ENCODE measurements around the gene GCNA.
"Not testable (repeated sequence)": the region's sequence is repeated elsewhere in the genome, so short reads cannot be mapped to it uniquely, and the experiment has no call there.

The GCNA gene

DNA sequence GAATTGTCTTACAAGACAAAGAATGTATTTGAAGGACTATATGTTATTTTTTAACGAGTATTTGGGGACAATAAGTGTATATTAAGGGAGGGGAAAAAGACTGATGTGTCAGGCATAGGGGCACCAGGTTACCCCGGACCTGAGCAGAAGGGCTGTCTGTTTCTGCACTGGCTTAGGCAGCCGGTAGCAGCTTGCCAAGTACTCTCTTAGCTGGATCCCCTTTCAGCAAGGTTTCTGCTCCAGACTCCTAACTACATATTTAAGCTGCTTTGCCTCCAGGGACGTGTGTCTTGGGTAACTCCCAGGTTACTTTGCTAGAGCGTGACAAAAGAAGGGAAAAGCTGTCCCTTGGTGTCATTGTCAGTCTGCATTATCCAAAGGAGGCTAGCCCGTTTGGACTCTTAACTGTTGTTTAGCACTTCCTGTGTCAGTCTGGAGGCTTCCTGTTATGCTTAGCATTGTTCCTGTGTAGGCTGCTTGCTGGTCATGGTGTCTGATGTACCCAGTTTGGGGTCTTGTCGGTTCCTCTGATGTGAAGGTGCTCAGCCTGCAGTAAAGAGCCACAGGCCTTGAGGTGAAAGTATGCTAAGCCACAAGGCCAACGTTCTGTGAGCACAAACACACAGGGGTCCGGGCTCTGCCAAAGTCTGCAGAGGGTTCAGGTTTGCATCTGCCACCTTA, 28.4 kb downstream of the GCNA start:
- no peaks in the 10 kb centered on the region for H3K27me3 ChIP-seq (ENCODE audit: control insufficient read depth, insufficient read depth, low read length)
- H3K36me3 ChIP-seq (ENCODE audit: control insufficient read depth, insufficient read depth, low read length) = no peaks in the 10 kb centered on the region
- H3K4me1 ChIP-seq (ENCODE audit: control insufficient read depth, insufficient read depth, low read length) = no peaks in the 10 kb centered on the region
- H3K4me3 ChIP-seq (ENCODE audit: low read length) = no peak overlapping the region
- H3K9me3 ChIP-seq (ENCODE audit: control insufficient read depth, low read length) = no peaks in the 10 kb centered on the region
- H3K9ac ChIP-seq (ENCODE audit: low read length) = no peak overlapping the region

DNA sequence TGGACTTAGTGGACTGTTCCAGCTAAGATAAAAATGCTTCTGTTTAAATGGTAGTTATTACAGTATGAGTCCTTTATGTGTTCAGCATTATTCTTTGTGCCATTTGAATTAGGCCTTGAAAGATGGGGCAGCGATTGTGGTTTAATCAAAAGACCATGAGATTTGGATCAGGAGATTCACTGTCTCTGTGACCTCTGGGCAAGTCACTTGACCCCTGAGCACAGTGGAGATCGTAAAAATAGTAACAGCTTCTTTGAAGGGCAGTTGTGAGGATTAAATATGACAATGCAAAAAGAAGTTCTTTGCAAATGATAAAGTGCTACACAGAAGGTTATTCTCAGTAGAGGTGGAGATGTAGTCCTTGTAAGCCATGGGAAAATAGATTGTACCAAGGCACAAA, 29.3 kb downstream of the GCNA start:
- Histone ChIP-seq H3K9me3 (ENCODE audit: control insufficient read depth, low read length) (no peaks in the 10 kb centered on the region), H3K4me3 (ENCODE audit: low read length) (no peak overlapping the region), H3K9ac (ENCODE audit: low read length) (no peak overlapping the region), H3K27me3 (ENCODE audit: control insufficient read depth, insufficient read depth, low read length) (no peaks in the 10 kb centered on the region), H3K4me1 (ENCODE audit: control insufficient read depth, insufficient read depth, low read length) (no peaks in the 10 kb centered on the region), H3K36me3 (ENCODE audit: control insufficient read depth, insufficient read depth, low read length) (no peaks in the 10 kb centered on the region)

DNA sequence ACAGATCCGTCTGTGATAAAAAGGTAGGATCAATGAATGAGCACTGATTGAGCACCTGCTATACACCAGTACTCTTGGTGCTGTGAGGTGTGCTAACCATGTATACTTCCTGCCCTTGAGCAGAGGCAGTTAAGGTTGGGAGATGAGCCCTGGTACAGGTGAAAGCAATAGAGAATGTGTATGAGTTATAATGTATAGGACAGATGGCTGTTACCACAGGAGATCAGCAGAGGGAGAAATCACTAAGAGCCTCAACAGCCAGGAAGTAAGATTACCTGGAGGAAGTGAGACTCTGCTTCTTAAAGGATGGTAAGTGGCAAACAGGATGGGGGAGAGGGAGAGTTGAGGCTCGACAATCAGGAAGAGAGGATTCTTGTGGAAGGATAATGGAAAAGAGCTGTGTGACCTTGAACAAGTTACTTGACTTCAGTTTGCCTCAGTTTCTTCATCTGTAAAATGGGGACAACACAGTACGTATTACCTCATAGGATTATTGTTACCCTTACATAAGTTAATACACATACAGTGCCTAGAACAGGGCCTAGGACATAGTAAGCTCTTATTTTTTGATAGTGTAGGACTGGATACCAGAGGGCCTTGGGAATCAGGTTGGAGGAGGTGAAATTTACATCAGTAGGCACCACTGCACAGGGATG, 31.0 kb downstream of the GCNA start:
- no peaks in the 10 kb centered on the region for H3K9me3 ChIP-seq (ENCODE audit: control insufficient read depth, low read length)
- H3K4me3 ChIP-seq (ENCODE audit: low read length) = no peak overlapping the region
- H3K9ac ChIP-seq (ENCODE audit: low read length) = no peak overlapping the region
- H3K27me3 ChIP-seq (ENCODE audit: control insufficient read depth, insufficient read depth, low read length) = no peaks in the 10 kb centered on the region
- no peaks in the 10 kb centered on the region for H3K36me3 ChIP-seq (ENCODE audit: control insufficient read depth, insufficient read depth, low read length)
- H3K4me1 ChIP-seq (ENCODE audit: control insufficient read depth, insufficient read depth, low read length) = no peaks in the 10 kb centered on the region

DNA sequence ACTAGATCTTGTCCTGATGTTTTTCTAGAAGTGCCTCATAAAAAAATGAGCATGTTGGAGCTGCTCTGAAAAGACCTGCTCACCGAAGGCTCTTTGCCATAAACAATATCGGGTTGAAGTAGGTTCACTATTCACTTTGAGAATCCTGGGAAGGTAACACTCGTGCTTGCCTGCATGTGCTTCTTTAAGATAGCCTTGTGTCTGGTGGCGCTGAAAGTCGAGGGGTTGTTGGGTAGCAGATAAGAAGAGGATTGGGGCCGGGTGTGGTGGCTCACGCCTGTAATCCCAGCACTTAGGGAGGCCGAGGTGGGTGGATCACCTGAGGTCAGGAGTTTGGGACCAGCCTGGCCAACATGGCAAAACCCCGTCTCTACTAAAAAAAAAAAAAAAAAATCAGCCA, 33.5 kb downstream of the GCNA start:
- H3K4me3 ChIP-seq (ENCODE audit: low read length); H3K9ac ChIP-seq (ENCODE audit: low read length); H3K36me3 ChIP-seq (ENCODE audit: control insufficient read depth, insufficient read depth, low read length); H3K27me3 ChIP-seq (ENCODE audit: control insufficient read depth, insufficient read depth, low read length); H3K4me1 ChIP-seq (ENCODE audit: control insufficient read depth, insufficient read depth, low read length); H3K9me3 ChIP-seq (ENCODE audit: control insufficient read depth, low read length): not testable (repeated sequence)

DNA sequence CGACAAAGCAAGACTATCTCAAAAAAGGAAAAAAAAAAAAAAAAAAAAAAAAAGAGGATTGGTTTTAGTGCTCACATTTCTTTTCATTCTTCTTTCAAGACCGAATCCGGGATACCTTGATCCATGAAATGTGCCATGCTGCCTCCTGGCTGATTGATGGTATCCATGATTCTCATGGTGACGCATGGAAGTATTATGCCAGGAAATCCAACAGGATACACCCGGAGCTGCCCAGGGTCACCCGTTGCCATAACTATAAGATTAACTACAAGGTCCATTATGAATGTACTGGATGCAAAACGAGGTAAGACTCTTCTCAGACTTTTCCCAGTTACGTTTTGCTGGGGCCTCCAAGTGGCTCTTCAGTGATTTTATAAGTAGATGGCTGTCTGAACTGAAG, 34.0 kb downstream of the GCNA start:
- H3K36me3 ChIP-seq (ENCODE audit: control insufficient read depth, insufficient read depth, low read length) = no peaks in the 10 kb centered on the region
- no peak overlapping the region for H3K4me3 ChIP-seq (ENCODE audit: low read length)
- no peaks in the 10 kb centered on the region for H3K27me3 ChIP-seq (ENCODE audit: control insufficient read depth, insufficient read depth, low read length)
- H3K4me1 ChIP-seq (ENCODE audit: control insufficient read depth, insufficient read depth, low read length) = peaks cover 4% of the 10 kb centered on the region
- H3K9me3 ChIP-seq (ENCODE audit: control insufficient read depth, low read length) = no peaks in the 10 kb centered on the region
- H3K9ac ChIP-seq (ENCODE audit: low read length) = no peak overlapping the region

DNA sequence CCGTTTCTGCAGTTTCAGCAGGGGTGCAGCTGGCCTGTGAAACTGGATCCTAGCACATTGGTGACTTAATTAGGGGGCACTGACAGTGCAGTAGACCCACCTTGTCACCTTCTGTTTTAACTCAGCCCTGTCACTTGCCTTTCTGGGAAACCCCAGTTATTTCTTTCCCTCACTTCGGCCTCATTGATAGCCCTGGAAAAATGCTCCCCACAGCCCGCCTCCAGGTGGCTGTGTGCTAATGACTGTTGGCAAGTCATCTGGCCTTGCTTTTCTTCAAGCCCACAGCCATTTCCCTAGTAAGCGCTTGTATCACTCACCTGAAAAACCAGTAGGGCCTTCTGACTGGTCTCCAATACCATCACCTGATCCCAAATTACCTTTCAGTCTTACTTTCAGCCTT, 36.8 kb downstream of the GCNA start:
- Histone ChIP-seq H3K9ac (ENCODE audit: low read length) (no peak overlapping the region), H3K4me3 (ENCODE audit: low read length) (no peak overlapping the region), H3K27me3 (ENCODE audit: control insufficient read depth, insufficient read depth, low read length) (no peaks in the 10 kb centered on the region), H3K36me3 (ENCODE audit: control insufficient read depth, insufficient read depth, low read length) (no peaks in the 10 kb centered on the region), H3K4me1 (ENCODE audit: control insufficient read depth, insufficient read depth, low read length) (peaks cover 12% of the 10 kb centered on the region), H3K9me3 (ENCODE audit: control insufficient read depth, low read length) (no peaks in the 10 kb centered on the region)

DNA sequence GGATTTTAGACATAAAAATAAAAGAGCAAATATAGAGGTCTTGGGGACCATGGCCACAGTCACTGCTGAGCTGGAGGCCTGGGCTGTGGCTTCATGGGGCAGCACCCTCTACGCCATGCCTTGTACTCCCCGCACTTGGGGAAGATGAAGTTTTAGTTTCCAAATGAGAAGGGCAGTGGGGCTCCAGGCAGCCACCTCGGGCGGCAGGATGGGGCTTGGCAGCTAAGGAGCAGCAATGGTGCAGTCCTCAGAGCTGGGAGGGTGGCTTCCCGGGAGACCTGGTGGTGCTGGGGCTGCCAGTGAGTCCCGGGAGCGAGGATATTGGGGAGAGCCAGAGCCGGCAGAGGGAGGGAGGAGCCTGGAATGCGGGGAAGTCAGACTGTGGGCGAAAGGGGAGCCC, 37.7 kb downstream of the GCNA start:
- Histone ChIP-seq H3K4me1 (ENCODE audit: control insufficient read depth, insufficient read depth, low read length) (peaks cover 12% of the 10 kb centered on the region), H3K4me3 (ENCODE audit: low read length) (no peak overlapping the region), H3K27me3 (ENCODE audit: control insufficient read depth, insufficient read depth, low read length) (no peaks in the 10 kb centered on the region), H3K9me3 (ENCODE audit: control insufficient read depth, low read length) (no peaks in the 10 kb centered on the region), H3K36me3 (ENCODE audit: control insufficient read depth, insufficient read depth, low read length) (no peaks in the 10 kb centered on the region), H3K9ac (ENCODE audit: low read length) (no peak overlapping the region)

DNA sequence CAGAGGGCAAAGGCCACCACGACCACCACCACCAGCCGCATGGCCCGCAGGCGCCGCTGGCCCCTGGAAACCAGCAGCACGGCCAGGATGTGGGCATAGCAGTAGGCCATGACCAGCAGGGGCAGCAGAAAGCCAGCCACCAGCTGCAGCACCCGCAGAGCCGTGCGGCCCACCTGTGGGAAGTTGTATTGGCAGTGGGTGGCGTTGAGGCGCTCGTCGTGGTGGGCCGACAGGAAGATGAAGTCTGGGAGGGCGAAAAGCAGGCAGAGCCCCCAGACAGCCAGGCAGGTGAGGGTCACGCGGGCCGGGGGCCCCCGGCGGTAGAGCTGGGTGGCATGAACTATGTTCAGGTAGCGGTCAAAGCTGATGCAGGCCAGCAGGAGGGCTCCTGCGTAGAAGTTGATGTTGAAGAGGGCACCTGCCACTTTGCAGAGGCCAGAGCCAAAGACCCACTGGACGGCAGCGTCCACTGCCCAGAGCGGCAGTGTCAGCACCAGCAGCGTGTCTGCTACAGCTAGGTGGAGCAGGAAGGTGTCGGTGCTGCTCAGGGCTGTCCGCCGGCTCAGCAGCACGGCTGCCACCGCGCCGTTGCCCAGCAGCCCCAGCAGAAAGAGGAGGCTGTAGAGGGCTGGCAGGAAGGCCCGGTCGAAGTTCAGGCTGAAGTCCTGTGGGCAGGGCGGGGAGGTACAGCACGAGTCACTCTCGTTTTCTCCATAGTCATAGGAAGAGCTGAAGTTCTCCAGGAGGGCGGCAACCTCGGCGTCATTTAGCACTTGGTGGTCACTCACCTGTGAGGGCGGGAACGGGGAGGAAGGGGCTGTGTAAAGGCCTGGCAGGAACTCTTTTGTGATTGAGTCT, 38.7 kb downstream of the GCNA start:
- Histone ChIP-seq H3K36me3 (ENCODE audit: control insufficient read depth, insufficient read depth, low read length) (no peaks in the 10 kb centered on the region), H3K9ac (ENCODE audit: low read length) (no peak overlapping the region), H3K4me3 (ENCODE audit: low read length) (no peak overlapping the region), H3K27me3 (ENCODE audit: control insufficient read depth, insufficient read depth, low read length) (no peaks in the 10 kb centered on the region), H3K9me3 (ENCODE audit: control insufficient read depth, low read length) (no peaks in the 10 kb centered on the region), H3K4me1 (ENCODE audit: control insufficient read depth, insufficient read depth, low read length) (peaks cover 16% of the 10 kb centered on the region)

DNA sequence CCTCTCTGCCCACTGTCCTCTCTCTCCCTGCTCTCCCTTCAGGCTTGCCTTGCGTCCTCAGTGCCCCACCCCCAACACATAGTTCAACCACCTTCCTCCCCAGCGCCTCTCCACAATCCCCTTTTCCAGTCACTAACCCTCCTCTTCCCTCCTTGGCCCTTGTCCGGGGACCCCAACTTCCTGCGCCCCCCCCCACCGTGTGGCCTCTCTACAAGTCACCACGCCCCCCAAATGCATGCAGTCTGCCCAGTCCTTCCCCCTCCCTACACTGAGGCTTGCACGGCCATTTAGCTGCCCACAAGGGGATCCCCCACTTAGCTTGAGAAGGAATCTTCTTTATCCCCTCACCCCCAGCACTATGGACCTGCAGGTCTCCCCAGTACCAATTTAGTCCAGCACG, 39.5 kb downstream of the GCNA start:
- no peaks in the 10 kb centered on the region for H3K36me3 ChIP-seq (ENCODE audit: control insufficient read depth, insufficient read depth, low read length)
- H3K9ac ChIP-seq (ENCODE audit: low read length) = no peak overlapping the region

DNA sequence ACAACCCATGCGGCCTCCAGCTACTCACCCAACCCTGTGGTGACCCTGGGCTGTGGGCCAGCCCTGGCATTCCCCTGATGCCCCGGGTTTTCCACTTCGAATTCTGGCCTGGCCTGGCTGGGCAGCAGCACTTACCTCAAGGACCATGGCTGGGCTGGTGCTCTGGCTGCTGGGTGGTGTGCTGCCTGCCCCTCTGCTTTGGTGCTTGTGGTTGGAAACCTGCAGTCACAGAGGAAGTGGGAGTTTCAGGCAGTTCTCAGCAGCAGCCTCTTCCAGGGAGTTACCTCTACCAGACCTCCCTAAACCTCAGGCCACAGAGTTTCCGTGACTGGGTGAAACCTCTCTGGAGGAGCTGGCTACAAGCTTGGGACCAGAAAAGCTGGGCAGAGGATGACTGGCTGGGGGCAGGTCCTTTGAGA, 40.1 kb downstream of the GCNA start, which contains the start of gene CXCR3:
Gene CXCR3, minus strand, starts transcription at position 209 of the 419 bp plus-strand sequence. Its CDS starts 62 bp downstream, at position 147.
- Histone ChIP-seq H3K4me1 (ENCODE audit: control insufficient read depth, insufficient read depth, low read length) (peaks cover 30% of the 10 kb centered on the region), H3K9me3 (ENCODE audit: control insufficient read depth, low read length) (no peaks in the 10 kb centered on the region), H3K9ac (ENCODE audit: low read length) (no peak within 1 kb of the TSS), H3K36me3 (ENCODE audit: control insufficient read depth, insufficient read depth, low read length) (no peaks in the 10 kb centered on the region), H3K27me3 (ENCODE audit: control insufficient read depth, insufficient read depth, low read length) (no peaks in the 10 kb centered on the region), H3K4me3 (ENCODE audit: low read length) (no peak within 1 kb of the TSS)

More for the DNA sequence above, 39.5 kb downstream of the GCNA start:
- Histone ChIP-seq H3K9me3 (ENCODE audit: control insufficient read depth, low read length) (no peaks in the 10 kb centered on the region), H3K4me1 (ENCODE audit: control insufficient read depth, insufficient read depth, low read length) (peaks cover 24% of the 10 kb centered on the region), H3K27me3 (ENCODE audit: control insufficient read depth, insufficient read depth, low read length) (no peaks in the 10 kb centered on the region), H3K4me3 (ENCODE audit: low read length) (no peak overlapping the region)

DNA sequence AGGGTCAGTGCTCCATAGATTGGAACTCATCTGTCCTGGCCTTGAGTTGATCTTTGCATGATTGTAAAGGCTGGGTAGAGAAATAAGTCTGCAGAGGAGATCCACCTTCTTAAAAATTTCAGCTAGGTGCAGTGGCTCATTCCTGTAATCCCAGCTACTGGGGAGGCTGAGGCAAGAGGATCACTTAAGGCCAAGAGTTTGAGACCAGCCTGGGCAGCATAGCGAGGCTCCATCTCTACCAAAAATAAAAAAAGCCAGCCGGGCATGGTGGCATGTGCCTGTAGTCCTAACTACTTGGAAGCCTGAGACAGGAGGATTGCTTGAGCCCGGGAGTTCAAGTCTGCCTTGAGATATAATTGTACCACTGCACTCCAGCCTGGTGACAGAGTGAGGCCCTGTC, 40.5 kb downstream of the GCNA start:
- no peak overlapping the region for H3K9ac ChIP-seq (ENCODE audit: low read length)
- no peaks in the 10 kb centered on the region for H3K9me3 ChIP-seq (ENCODE audit: control insufficient read depth, low read length)
- H3K27me3 ChIP-seq (ENCODE audit: control insufficient read depth, insufficient read depth, low read length) = no peaks in the 10 kb centered on the region
- H3K4me3 ChIP-seq (ENCODE audit: low read length) = no peak overlapping the region
- no peaks in the 10 kb centered on the region for H3K36me3 ChIP-seq (ENCODE audit: control insufficient read depth, insufficient read depth, low read length)
- peaks cover 35% of the 10 kb centered on the region for H3K4me1 ChIP-seq (ENCODE audit: control insufficient read depth, insufficient read depth, low read length)

DNA sequence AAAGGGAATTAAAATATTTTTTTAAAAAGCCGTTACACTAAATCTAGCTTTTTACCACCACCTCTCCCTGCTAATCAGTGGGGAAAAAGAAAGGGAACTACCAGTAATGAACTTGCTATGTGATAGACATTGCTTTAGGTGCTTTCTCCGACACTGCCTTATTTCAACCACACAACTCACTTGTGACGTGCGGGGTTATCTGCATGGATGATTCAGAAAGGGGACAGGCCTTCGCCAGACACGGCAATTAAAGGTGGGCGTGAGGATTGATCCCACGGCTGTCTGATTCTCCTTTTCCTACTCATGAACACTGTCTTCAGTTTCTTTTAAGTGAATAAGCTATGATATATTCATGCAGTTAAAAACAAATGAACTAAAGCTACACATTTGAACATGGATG, 41.0 kb downstream of the GCNA start:
- Histone ChIP-seq H3K9ac (ENCODE audit: low read length) (no peak overlapping the region), H3K9me3 (ENCODE audit: control insufficient read depth, low read length) (no peaks in the 10 kb centered on the region), H3K27me3 (ENCODE audit: control insufficient read depth, insufficient read depth, low read length) (no peaks in the 10 kb centered on the region), H3K36me3 (ENCODE audit: control insufficient read depth, insufficient read depth, low read length) (no peaks in the 10 kb centered on the region), H3K4me3 (ENCODE audit: low read length) (no peak overlapping the region), H3K4me1 (ENCODE audit: control insufficient read depth, insufficient read depth, low read length) (peaks cover 38% of the 10 kb centered on the region)
